OCI-LY7 (cell line): Measurements from ENCODE around the gene EPHB1. TPM values are rescaled to one million over a fixed set of nuclear protein-coding genes. Genes with fewer than 3 reads are reported as not detected.

Source experiments
- BruUV-seq: library from RNA; stranded (reverse); fragments of 400-500 nt; replicated peaks from 2 replicates; lab custom pipeline; 2021; lab: Mats Ljungman, UMichigan
- CTCF ChIA-PET: fragments of 300-600 bp; sonication (Branson Sonifier 250); formaldehyde crosslinking; loops from one replicate; lab custom pipeline; 2022; ENCODE audit warnings: antibody characterized with exemption; ENCODE audit not compliant: unreplicated experiment; lab: Charles Lee
- POLR2A ChIA-PET: fragments of 300-600 bp; sonication (Branson Sonifier 250); formaldehyde crosslinking; loops from one replicate; lab custom pipeline; 2022; ENCODE audit warnings: antibody characterized with exemption; lab: Charles Lee
- DNase-seq: peaks from one replicate; pipeline ENCODE4 v3.0.0-alpha.2; 2015; ENCODE audit warnings: low spot score
- H2AFZ ChIP-seq: fragments of 200-600 bp; sonication (generic), shearing (Covaris generic); 2 replicates; pipeline ENCODE4 v1.6.1; 2014; ENCODE audit warnings: mild to moderate bottlenecking, antibody characterized with exemption, low read length, moderate library complexity
- H3K27ac ChIP-seq: fragments of 200-600 bp; sonication (generic); 2 replicates; pipeline ENCODE4 v1.5.1; 2014; ENCODE audit warnings: mixed run types, low read depth, mild to moderate bottlenecking, moderate library complexity, low read length, inconsistent platforms; ENCODE audit not compliant: poor library complexity, severe bottlenecking
- H3K36me3 ChIP-seq: fragments of 200-600 bp; sonication (generic); 2 replicates; pipeline ENCODE4 v1.6.1; 2014; ENCODE audit warnings: mild to moderate bottlenecking, antibody characterized with exemption, low read length, moderate library complexity, mixed read lengths; ENCODE audit not compliant: insufficient read depth
- H3K4me1 ChIP-seq: fragments of 200-600 bp; sonication (generic); 2 replicates; pipeline ENCODE4 v1.5.1; 2014; ENCODE audit warnings: mild to moderate bottlenecking, low read length; ENCODE audit not compliant: insufficient read depth, poor library complexity, severe bottlenecking
- H3K4me2 ChIP-seq: fragments of 200-600 bp; sonication (generic); 2 replicates; pipeline ENCODE4 v1.6.1; 2014; ENCODE audit warnings: mild to moderate bottlenecking, low read length
- H3K4me3 ChIP-seq: fragments of 200-600 bp; sonication (generic); 2 replicates; pipeline ENCODE4 v1.5.1; 2014; ENCODE audit warnings: mild to moderate bottlenecking, low read depth, low read length; ENCODE audit not compliant: poor library complexity, severe bottlenecking
- H3K79me2 ChIP-seq: fragments of 200-600 bp; sonication (generic); 2 replicates; pipeline ENCODE4 v1.6.1; 2016; ENCODE audit warnings: low read depth, mild to moderate bottlenecking, low read length, moderate library complexity, mixed read lengths; ENCODE audit not compliant: insufficient read depth
- H3K9me2 ChIP-seq: fragments of 200-600 bp; sonication (generic); 2 replicates; pipeline ENCODE4 v1.6.1; 2016; ENCODE audit warnings: mild to moderate bottlenecking, low read length, mixed read lengths; ENCODE audit not compliant: insufficient read depth
- H3K9me3 ChIP-seq: fragments of 200-600 bp; sonication (generic); 2 replicates; pipeline ENCODE4 v1.6.1; 2014; ENCODE audit warnings: mild to moderate bottlenecking, mixed run types, low read length, mixed read lengths
- H4K20me1 ChIP-seq: fragments of 200-600 bp; sonication (generic); 2 replicates; pipeline ENCODE4 v1.6.1; 2014; ENCODE audit warnings: mild to moderate bottlenecking, antibody characterized with exemption, low read length, moderate library complexity, mixed read lengths; ENCODE audit not compliant: insufficient read depth
- EZH2phosphoT487 ChIP-seq: fragments of 200-600 bp; sonication (generic); IDR thresholded peaks from 2 replicates; pipeline ENCODE4 v1.6.1; 2018; ENCODE audit warnings: low read depth, borderline replicate concordance, mild to moderate bottlenecking, mixed run types, antibody characterized with exemption, low read length, moderate library complexity, mixed read lengths
- intact Hi-C: fragments of 100-400 bp; cut with micrococcal nuclease; formaldehyde crosslinking; loops from one replicate; pipeline ENCODE4 v1.10.0; 2022; ENCODE audit not compliant: unreplicated experiment
- total RNA-seq, 2 experiments: library from RNA; depleted of rRNA in 1 of 2; stranded (reverse); fragments of >200 nt in 1 of 2; shearing (Covaris generic) in 1 of 2; gene quantifications; 2 replicates each; pipeline ENCODE4 v1.2.3, GENCODE V29; 2014 to 2022
- TF ChIP-seq, protein P1 (sequence below): fragments of 200-600 bp; sonication (generic); conservative IDR thresholded peaks from 2 replicates; pipeline ENCODE4 v1.5.1; 2014; ENCODE audit warnings: mild to moderate bottlenecking, antibody characterized with exemption, low read length, moderate library complexity, mixed read lengths

Gene EPHB1
- total RNA-seq, 2 experiments from 2014 or later: 0.54 to 1.3 TPM

DNA sequence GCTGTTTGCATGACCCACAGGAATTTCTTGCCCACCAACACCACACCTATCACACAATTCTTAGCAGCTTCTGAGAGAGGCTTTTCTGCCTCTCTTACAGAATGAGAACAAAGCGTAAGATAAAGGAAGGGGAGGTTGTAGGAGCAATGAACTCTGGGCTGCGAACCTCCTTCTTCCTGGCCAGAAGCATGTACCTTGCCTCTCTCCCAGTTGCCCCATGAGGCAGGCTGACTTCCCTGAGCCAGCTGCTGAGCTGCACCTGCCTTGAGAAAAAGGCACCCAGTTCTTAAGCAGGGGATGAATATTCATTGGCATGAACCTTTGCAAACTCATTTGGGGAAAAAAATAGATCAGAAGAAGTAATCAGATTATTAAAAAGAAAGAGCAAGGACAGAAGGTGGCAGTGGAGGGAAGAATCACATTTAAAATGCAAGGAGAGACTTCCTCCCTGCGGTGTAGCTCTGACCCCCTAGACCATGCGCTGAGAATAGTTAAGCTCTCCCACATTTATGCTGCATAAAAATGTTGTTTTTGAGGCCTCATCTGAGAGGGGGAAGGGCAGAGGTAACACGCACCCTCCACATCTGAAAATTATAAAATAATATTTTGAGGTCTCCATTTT is 304.8 kb downstream of the EPHB1 start:
- intact Hi-C loops: no loop called here
- ChIA-PET POLR2A (no interaction called here), CTCF (no interaction called here)
- H3K9me2 ChIP-seq: no peaks in the 10 kb centered on the region
- TF ChIP-seq EZH2phosphoT487: no peak
- TF ChIP-seq, protein P1, sequence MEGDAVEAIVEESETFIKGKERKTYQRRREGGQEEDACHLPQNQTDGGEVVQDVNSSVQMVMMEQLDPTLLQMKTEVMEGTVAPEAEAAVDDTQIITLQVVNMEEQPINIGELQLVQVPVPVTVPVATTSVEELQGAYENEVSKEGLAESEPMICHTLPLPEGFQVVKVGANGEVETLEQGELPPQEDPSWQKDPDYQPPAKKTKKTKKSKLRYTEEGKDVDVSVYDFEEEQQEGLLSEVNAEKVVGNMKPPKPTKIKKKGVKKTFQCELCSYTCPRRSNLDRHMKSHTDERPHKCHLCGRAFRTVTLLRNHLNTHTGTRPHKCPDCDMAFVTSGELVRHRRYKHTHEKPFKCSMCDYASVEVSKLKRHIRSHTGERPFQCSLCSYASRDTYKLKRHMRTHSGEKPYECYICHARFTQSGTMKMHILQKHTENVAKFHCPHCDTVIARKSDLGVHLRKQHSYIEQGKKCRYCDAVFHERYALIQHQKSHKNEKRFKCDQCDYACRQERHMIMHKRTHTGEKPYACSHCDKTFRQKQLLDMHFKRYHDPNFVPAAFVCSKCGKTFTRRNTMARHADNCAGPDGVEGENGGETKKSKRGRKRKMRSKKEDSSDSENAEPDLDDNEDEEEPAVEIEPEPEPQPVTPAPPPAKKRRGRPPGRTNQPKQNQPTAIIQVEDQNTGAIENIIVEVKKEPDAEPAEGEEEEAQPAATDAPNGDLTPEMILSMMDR: no peak
- no peak overlapping the region for H3K27ac ChIP-seq
- no peak overlapping the region for H3K4me3 ChIP-seq
- H3K79me2 ChIP-seq: no peaks in the 10 kb centered on the region
- DNase-seq: no peak
- H3K9me3 ChIP-seq: no peaks in the 10 kb centered on the region
- H3K4me1 ChIP-seq: no peaks in the 10 kb centered on the region
- BruUV-seq: no TSS peak
- no peak overlapping the region for H3K4me2 ChIP-seq
- no peaks in the 10 kb centered on the region for H3K36me3 ChIP-seq
- H2AFZ ChIP-seq: no peak overlapping the region
- no peaks in the 10 kb centered on the region for H4K20me1 ChIP-seq

- Histone ChIP-seq H3K4me1 (no peaks in the 10 kb centered on the region), H3K9me2 (no peaks in the 10 kb centered on the region), H4K20me1 (no peaks in the 10 kb centered on the region), H3K36me3 (no peaks in the 10 kb centered on the region), H3K9me3 (no peaks in the 10 kb centered on the region), H3K4me2 (no peak overlapping the region), H3K79me2 (no peaks in the 10 kb centered on the region), H3K4me3 (no peak overlapping the region), H2AFZ (no peak overlapping the region), H3K27ac (no peak overlapping the region)
- ChIA-PET CTCF (no interaction called here), POLR2A (no interaction called here)
- DNase-seq: no peak
- TF ChIP-seq EZH2phosphoT487: no peak
- TF ChIP-seq, protein P1: no peak
- no TSS peak for BruUV-seq
- intact Hi-C loops: no loop called here
Observed at GRCh38 chr3:135100366-135100765, 305.3 kb downstream of the EPHB1 start.

- CTCF ChIA-PET: no interaction called here
- Histone ChIP-seq H3K4me2 (no peak overlapping the region), H3K4me1 (no peaks in the 10 kb centered on the region), H4K20me1 (no peaks in the 10 kb centered on the region), H3K9me3 (no peaks in the 10 kb centered on the region), H2AFZ (no peak overlapping the region), H3K36me3 (no peaks in the 10 kb centered on the region), H3K27ac (no peak overlapping the region), H3K4me3 (no peak overlapping the region), H3K79me2 (no peaks in the 10 kb centered on the region), H3K9me2 (no peaks in the 10 kb centered on the region)
- no peak for DNase-seq
- intact Hi-C loops: no loop called here
- no TSS peak for BruUV-seq
- POLR2A ChIA-PET: interaction anchor here (1.0 kb wide), 1 partner anchor 90 kb away, joined by 3 read pairs; no protein-coding TSS in a partner anchor
- no peak for TF ChIP-seq EZH2phosphoT487
- TF ChIP-seq, protein P1: no peak
Observed at GRCh38 chr3:135103917-135104316, 308.9 kb downstream of the EPHB1 start.
